RWPE2 (cell line): ENCODE measurements around the gene NEGR1.

ENCODE experiments used
- ATAC-seq: fragments of 200-7000 bp; cut with Tn5 transposase; 3 replicates; pipeline ENCODE4 v1.9.1; 2021; ENCODE audit warnings: low read depth
- DNase-seq: peaks from one replicate; pipeline ENCODE4 v3.0.0-alpha.2; 2020; ENCODE audit warnings: low spot score
- H3K27ac ChIP-seq: fragments of 450-650 bp; 2 replicates; pipeline ENCODE4 v1.5.1; 2017; ENCODE audit warnings: mild to moderate bottlenecking; ENCODE audit not compliant: poor library complexity, severe bottlenecking
- H3K27me3 ChIP-seq: fragments of 250-450 bp; sonication (Bioruptor Pico); 2 replicates; pipeline ENCODE4 v1.5.1; 2021; ENCODE audit warnings: mild to moderate bottlenecking, moderate library complexity; ENCODE audit not compliant: insufficient read depth, poor library complexity, severe bottlenecking
- H3K36me3 ChIP-seq: fragments of 250-450 bp; sonication (Bioruptor Pico); 2 replicates; pipeline ENCODE4 v1.5.1; 2020; ENCODE audit warnings: low read depth, mild to moderate bottlenecking, moderate library complexity
- H3K4me1 ChIP-seq: fragments of 250-450 bp; sonication (Bioruptor Pico); 2 replicates; pipeline ENCODE4 v1.5.1; 2021; ENCODE audit warnings: mild to moderate bottlenecking, moderate library complexity; ENCODE audit not compliant: insufficient read depth, poor library complexity, severe bottlenecking
- H3K4me3 ChIP-seq: fragments of 250-450 bp; sonication (Bioruptor Pico); 2 replicates; pipeline ENCODE4 v1.5.1; 2021; ENCODE audit warnings: mild to moderate bottlenecking, moderate library complexity; ENCODE audit not compliant: severe bottlenecking
- H3K9me3 ChIP-seq: fragments of 250-450 bp; sonication (Bioruptor Pico); 2 replicates; pipeline ENCODE4 v1.5.1; 2021; ENCODE audit warnings: mild to moderate bottlenecking, moderate library complexity; ENCODE audit not compliant: severe bottlenecking
- CTCF ChIP-seq: fragments of 450-650 bp; IDR thresholded peaks from one replicate; pipeline ENCODE4 v1.5.1; 2017; ENCODE audit warnings: mild to moderate bottlenecking, moderate library complexity; ENCODE audit not compliant: poor library complexity, severe bottlenecking

The NEGR1 gene

GRCh38 chr1:71698186-71698585 lies 584.2 kb downstream of the NEGR1 start:
- Histone ChIP-seq H3K4me1 (no peaks in the 10 kb centered on the region), H3K9me3 (no peaks in the 10 kb centered on the region), H3K27me3 (no peaks in the 10 kb centered on the region), H3K36me3 (no peaks in the 10 kb centered on the region), H3K27ac (no peak overlapping the region), H3K4me3 (no peak overlapping the region)
- no peak for DNase-seq
- no peak for TF ChIP-seq CTCF
- no peak for ATAC-seq

GRCh38 chr1:71695821-71696220 lies 586.5 kb downstream of the NEGR1 start:
- no peak overlapping the region for H3K4me3 ChIP-seq
- H3K4me1 ChIP-seq, result no peaks in the 10 kb centered on the region
- ATAC-seq, result peak; percentile 40; the same call in 1 of the 3 replicates
- no peak for DNase-seq
- H3K36me3 ChIP-seq, result no peaks in the 10 kb centered on the region
- H3K27ac ChIP-seq, result no peak overlapping the region
- no peaks in the 10 kb centered on the region for H3K9me3 ChIP-seq
- H3K27me3 ChIP-seq, result no peaks in the 10 kb centered on the region
- no peak for TF ChIP-seq CTCF

DNA sequence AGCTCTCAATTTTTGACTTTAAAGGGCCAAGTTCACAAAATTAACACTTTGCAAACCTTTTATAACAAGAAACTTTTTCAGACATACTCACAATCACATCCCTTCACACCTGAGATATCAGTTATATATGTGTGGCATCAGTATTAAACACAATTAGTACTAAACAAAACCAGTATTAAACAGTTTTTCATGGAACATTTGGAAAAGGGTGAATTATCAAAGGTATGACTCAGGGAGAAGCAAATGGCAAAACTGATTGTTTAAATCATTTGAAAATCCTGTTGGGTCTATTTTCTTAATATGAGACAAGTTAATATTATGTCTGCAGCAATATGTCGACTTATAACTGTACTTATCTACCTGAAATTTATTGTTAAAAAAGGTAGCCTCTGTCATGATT lies 587.3 kb downstream of the NEGR1 start:
- no peak overlapping the region for H3K4me3 ChIP-seq
- no peaks in the 10 kb centered on the region for H3K9me3 ChIP-seq
- H3K36me3 ChIP-seq, result no peaks in the 10 kb centered on the region
- ATAC-seq (no peak), DNase-seq (no peak)
- TF ChIP-seq CTCF, result no peak
- no peaks in the 10 kb centered on the region for H3K4me1 ChIP-seq
- H3K27ac ChIP-seq, result no peak overlapping the region
- H3K27me3 ChIP-seq, result no peaks in the 10 kb centered on the region

DNA sequence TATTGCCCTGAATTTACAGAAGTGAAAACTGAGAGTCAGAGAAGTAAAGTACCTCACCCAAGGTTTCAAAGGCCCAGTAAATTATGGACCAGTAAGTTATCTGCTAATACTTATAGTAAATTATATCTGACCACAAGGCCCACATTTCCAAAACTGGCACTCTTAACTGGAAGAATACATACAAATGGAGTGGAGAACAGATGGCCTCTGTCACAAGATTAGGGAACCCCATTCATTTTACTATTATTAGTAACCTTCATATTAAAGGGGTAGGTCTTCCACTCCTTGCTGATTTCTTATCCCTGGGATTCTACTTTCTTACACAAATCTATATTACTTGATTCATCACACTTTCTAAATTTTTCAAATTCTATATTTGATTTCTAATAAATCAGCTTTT lies 588.8 kb downstream of the NEGR1 start:
- DNase-seq (no peak), ATAC-seq (no peak)
- H3K9me3 ChIP-seq, result no peaks in the 10 kb centered on the region

GRCh38 chr1:71689635-71690034 lies 592.7 kb downstream of the NEGR1 start:
- Histone ChIP-seq H3K36me3 (no peaks in the 10 kb centered on the region), H3K4me1 (no peaks in the 10 kb centered on the region), H3K27ac (no peak overlapping the region), H3K27me3 (no peaks in the 10 kb centered on the region), H3K4me3 (no peak overlapping the region), H3K9me3 (no peaks in the 10 kb centered on the region)
- DNase-seq (no peak), ATAC-seq (no peak)
- TF ChIP-seq CTCF, result no peak

More for the DNA sequence above, 588.8 kb downstream of the NEGR1 start:
- H3K27me3 ChIP-seq, result no peaks in the 10 kb centered on the region
- H3K36me3 ChIP-seq, result no peaks in the 10 kb centered on the region
- no peak overlapping the region for H3K4me3 ChIP-seq
- no peak for TF ChIP-seq CTCF
- no peak overlapping the region for H3K27ac ChIP-seq
- H3K4me1 ChIP-seq, result no peaks in the 10 kb centered on the region
